Caco-2 (cell line): Measurements from ENCODE around the gene CHSY3. TPM values are rescaled to one million over a fixed set of nuclear protein-coding genes. Genes with fewer than 3 reads are reported as not detected.

Experiments
- BruUV-seq: library from RNA; stranded (reverse); fragments of 400-500 nt; replicated peaks from 2 replicates; lab custom pipeline; 2021; lab: Mats Ljungman, UMichigan
- CTCF ChIA-PET: fragments of 300-600 bp; sonication (Branson Sonifier 250); formaldehyde crosslinking; loops from one replicate; lab custom pipeline; 2022; ENCODE audit warnings: antibody characterized with exemption; lab: Charles Lee
- POLR2A ChIA-PET: fragments of 300-600 bp; sonication (Branson Sonifier 250); formaldehyde crosslinking; loops from one replicate; lab custom pipeline; 2022; ENCODE audit warnings: antibody characterized with exemption; lab: Charles Lee
- DNase-seq, 2 experiments: peaks; one replicate each; pipeline versions ENCODE4 v3.0.0 to v3.0.0-alpha.2; 2020 to 2022
- H3K27me3 ChIP-seq: replicated peaks from 2 replicates; pipeline ENCODE4 v1.6.0; 2011; ENCODE audit warnings: low read length; ENCODE audit not compliant: control insufficient read depth, insufficient read depth
- H3K36me3 ChIP-seq: 2 replicates; pipeline ENCODE4 v1.5.1; 2011; ENCODE audit warnings: low read length; ENCODE audit not compliant: control insufficient read depth, insufficient read depth
- H3K4me1 ChIP-seq: fragments of 250-450 bp; sonication (Bioruptor Pico); 2 replicates; pipeline ENCODE4 v1.5.1; 2020; ENCODE audit warnings: mild to moderate bottlenecking
- H3K4me3 ChIP-seq: 2 replicates; pipeline ENCODE4 v1.5.1; 2011; ENCODE audit warnings: low read depth, mild to moderate bottlenecking, control low read depth, low read length
- H3K9me3 ChIP-seq: fragments of 250-450 bp; sonication (Bioruptor Pico); 2 replicates; pipeline ENCODE4 v1.5.1; 2020; ENCODE audit warnings: mild to moderate bottlenecking, moderate library complexity
- H3K27ac Mint-ChIP-seq: one replicate; pipeline ENCODE4 v1.8.0; 2022; ENCODE audit warnings: mixed read lengths; ENCODE audit not compliant: unreplicated experiment
- H3K27me3 Mint-ChIP-seq: one replicate; pipeline ENCODE4 v1.8.0; 2022; ENCODE audit warnings: mixed read lengths; ENCODE audit not compliant: insufficient read depth, unreplicated experiment
- H3K36me3 Mint-ChIP-seq: one replicate; pipeline ENCODE4 v1.8.0; 2022; ENCODE audit warnings: mild to moderate bottlenecking, mixed read lengths; ENCODE audit not compliant: insufficient read depth, unreplicated experiment
- H3K4me1 Mint-ChIP-seq: one replicate; pipeline ENCODE4 v1.8.0; 2022; ENCODE audit warnings: low read depth, mixed read lengths; ENCODE audit not compliant: unreplicated experiment
- H3K4me3 Mint-ChIP-seq: one replicate; pipeline ENCODE4 v1.8.0; 2022; ENCODE audit warnings: mild to moderate bottlenecking, moderate library complexity, mixed read lengths; ENCODE audit not compliant: unreplicated experiment
- H3K9me3 Mint-ChIP-seq: one replicate; pipeline ENCODE4 v1.8.0; 2022; ENCODE audit warnings: mixed read lengths; ENCODE audit not compliant: unreplicated experiment
- intact Hi-C: fragments of 100-400 bp; cut with micrococcal nuclease; formaldehyde crosslinking; loops from one replicate; pipeline ENCODE4 v1.10.0; 2022; ENCODE audit not compliant: unreplicated experiment
- total RNA-seq: library from RNA; stranded (reverse); gene quantifications from 2 replicates; pipeline ENCODE4 v1.2.3, GENCODE V29; 2022
- TF ChIP-seq, protein P1 (sequence below), 2 experiments: fragments of 200-600 bp in 1 of 2; IDR thresholded peaks; 1 replicate in 1 of 2; 2 replicates in 1 of 2; pipeline versions ENCODE4 v1.5.1 to v1.8.0; 2011 to 2022; ENCODE audit warnings: antibody characterized with exemption in 1 of 2, control low read depth in 1 of 2, inconsistent platforms in 1 of 2, low read depth in 1 of 2, low read length in 1 of 2, mild to moderate bottlenecking in 1 of 2, moderate library complexity in 1 of 2; ENCODE audit not compliant: insufficient read depth in 1 of 2, severe bottlenecking in 1 of 2, unreplicated experiment in 1 of 2

CHSY3 gene
- total RNA-seq, 1 experiment from 2014 or later: 0.32 TPM

DNA sequence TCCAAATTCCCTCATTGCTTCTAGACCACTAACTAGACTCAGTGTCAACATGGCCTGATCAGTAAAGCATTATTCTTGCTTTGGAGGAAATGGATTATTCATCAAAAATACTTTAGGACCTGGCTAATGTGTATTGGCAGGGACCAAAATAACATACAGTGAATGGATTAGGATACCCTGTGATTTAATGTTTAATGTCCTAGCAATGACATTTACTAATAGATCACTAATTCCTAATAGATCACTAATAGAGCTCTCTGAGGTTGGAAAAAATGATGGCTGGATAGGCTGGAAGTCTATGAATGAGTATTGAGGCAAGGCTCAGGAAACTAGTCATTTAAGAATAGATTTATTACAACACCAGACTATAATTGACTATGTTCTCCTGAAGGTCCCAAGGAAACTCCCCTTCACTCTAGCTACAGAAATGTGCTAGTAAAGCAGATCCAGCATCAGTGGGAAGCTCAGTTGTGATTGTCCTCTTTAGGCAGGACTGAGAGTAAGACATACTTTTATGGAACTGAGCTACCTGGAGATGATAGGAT is 46.1 kb upstream of the CHSY3 start:
- no peaks in the 10 kb centered on the region for H3K9me3 Mint-ChIP-seq
- H3K27me3 ChIP-seq: no peaks in the 10 kb centered on the region
- no peak for DNase-seq
- no peak overlapping the region for H3K4me3 ChIP-seq
- no peaks in the 10 kb centered on the region for H3K4me1 Mint-ChIP-seq
- H3K36me3 Mint-ChIP-seq: no peaks in the 10 kb centered on the region
- peaks cover 4% of the 10 kb centered on the region for H3K27me3 Mint-ChIP-seq
- no peak overlapping the region for H3K4me3 Mint-ChIP-seq
- intact Hi-C loops: no loop called here
- BruUV-seq: no TSS peak
- no peaks in the 10 kb centered on the region for H3K9me3 ChIP-seq
- TF ChIP-seq, protein P1, sequence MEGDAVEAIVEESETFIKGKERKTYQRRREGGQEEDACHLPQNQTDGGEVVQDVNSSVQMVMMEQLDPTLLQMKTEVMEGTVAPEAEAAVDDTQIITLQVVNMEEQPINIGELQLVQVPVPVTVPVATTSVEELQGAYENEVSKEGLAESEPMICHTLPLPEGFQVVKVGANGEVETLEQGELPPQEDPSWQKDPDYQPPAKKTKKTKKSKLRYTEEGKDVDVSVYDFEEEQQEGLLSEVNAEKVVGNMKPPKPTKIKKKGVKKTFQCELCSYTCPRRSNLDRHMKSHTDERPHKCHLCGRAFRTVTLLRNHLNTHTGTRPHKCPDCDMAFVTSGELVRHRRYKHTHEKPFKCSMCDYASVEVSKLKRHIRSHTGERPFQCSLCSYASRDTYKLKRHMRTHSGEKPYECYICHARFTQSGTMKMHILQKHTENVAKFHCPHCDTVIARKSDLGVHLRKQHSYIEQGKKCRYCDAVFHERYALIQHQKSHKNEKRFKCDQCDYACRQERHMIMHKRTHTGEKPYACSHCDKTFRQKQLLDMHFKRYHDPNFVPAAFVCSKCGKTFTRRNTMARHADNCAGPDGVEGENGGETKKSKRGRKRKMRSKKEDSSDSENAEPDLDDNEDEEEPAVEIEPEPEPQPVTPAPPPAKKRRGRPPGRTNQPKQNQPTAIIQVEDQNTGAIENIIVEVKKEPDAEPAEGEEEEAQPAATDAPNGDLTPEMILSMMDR (IDR thresholded peaks at IDR 0.05; ENCODE audit: insufficient read depth in 1 of 2, low read depth in 1 of 2, low read length in 1 of 2, severe bottlenecking in 1 of 2, unreplicated experiment in 1 of 2): no peak
- H3K4me1 ChIP-seq: no peaks in the 10 kb centered on the region
- no peaks in the 10 kb centered on the region for H3K36me3 ChIP-seq
- ChIA-PET CTCF (no interaction called here), POLR2A (no interaction called here)
- no peak overlapping the region for H3K27ac Mint-ChIP-seq

DNA sequence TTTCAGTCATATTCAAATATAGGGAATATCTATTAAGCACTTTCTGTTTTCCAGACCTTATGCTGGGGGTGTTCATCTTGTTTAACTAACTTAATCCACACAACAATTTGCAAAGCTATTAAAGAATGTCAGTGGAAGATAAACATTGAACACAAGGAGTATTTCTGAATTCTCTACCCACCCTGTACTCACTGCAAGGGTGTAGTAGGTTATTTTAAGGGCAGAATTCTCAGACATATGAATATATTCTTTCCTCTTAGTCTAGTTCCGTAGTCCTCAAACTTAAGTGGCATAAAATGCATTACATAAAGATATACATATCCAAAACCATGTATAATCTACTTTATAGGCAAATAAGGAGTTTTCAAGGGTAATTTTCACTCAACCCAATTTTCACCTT is 19.9 kb upstream of the CHSY3 start:
- ChIA-PET POLR2A (no interaction called here), CTCF (no interaction called here)
- H3K36me3 Mint-ChIP-seq: no peaks in the 10 kb centered on the region
- BruUV-seq: no TSS peak
- no peaks in the 10 kb centered on the region for H3K9me3 Mint-ChIP-seq
- Histone ChIP-seq H3K27me3 (no peaks in the 10 kb centered on the region), H3K4me3 (no peak overlapping the region), H3K36me3 (no peaks in the 10 kb centered on the region), H3K9me3 (no peaks in the 10 kb centered on the region), H3K4me1 (no peaks in the 10 kb centered on the region)
- TF ChIP-seq, protein P1 (IDR thresholded peaks at IDR 0.05; ENCODE audit: insufficient read depth in 1 of 2, low read depth in 1 of 2, low read length in 1 of 2, severe bottlenecking in 1 of 2, unreplicated experiment in 1 of 2): no peak
- H3K4me3 Mint-ChIP-seq: no peak overlapping the region
- intact Hi-C loops: no loop called here
- H3K27me3 Mint-ChIP-seq: peaks cover 3% of the 10 kb centered on the region
- no peaks in the 10 kb centered on the region for H3K4me1 Mint-ChIP-seq
- H3K27ac Mint-ChIP-seq: no peak overlapping the region
- DNase-seq: no peak

DNA sequence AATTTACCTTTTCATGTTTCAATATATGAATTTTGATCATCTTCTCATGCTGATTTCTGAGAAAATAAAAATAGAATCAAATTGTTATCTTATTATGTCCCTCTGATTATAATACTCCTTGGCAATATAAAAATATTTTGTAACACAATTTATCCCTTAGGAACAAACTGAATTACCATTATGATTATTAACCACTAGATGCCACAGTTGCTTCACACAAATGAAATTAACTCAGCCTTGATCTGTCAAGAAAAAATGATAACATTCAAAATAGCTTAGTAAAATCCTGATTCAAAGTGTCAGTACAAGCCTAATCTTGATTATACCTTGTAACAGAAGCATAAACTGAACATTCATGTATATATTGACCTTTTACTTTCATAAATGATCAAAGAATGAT is 4.8 kb upstream of the CHSY3 start:
- H3K9me3 ChIP-seq: no peaks in the 10 kb centered on the region
- Mint-ChIP-seq H3K4me1 (peaks cover 7% of the 10 kb centered on the region), H3K9me3 (no peaks in the 10 kb centered on the region), H3K4me3 (no peak overlapping the region), H3K27me3 (peaks cover 12% of the 10 kb centered on the region), H3K36me3 (peaks cover 5% of the 10 kb centered on the region), H3K27ac (no peak overlapping the region)
- TF ChIP-seq, protein P1 (IDR thresholded peaks at IDR 0.05; ENCODE audit: insufficient read depth in 1 of 2, low read depth in 1 of 2, low read length in 1 of 2, severe bottlenecking in 1 of 2, unreplicated experiment in 1 of 2): no peak
- H3K4me3 ChIP-seq: no peak overlapping the region
- CTCF ChIA-PET: interaction anchor here (1.0 kb wide), 1 partner anchor 299 kb away, joined by 3 read pairs; no protein-coding TSS in a partner anchor
- no peaks in the 10 kb centered on the region for H3K36me3 ChIP-seq
- H3K27me3 ChIP-seq: no peaks in the 10 kb centered on the region; the same call in 1 of the 2 replicates
- intact Hi-C loops: loop anchor here (1.0 kb wide), 1 partner anchor 242 kb away; no protein-coding TSS in a partner anchor
- BruUV-seq: no TSS peak
- POLR2A ChIA-PET: no interaction called here
- DNase-seq: no peak
- H3K4me1 ChIP-seq: 0 out of 2 replicates have a peak, but pooled peaks cover 3% of the 10 kb centered on the region
